Measurements from ENCODE around the gene TRAF5. TPM values are rescaled to one million over a fixed set of nuclear protein-coding genes. Genes with fewer than 3 reads are reported as not detected.

TRAF5 gene
- polyA plus RNA-seq, 1 donor, result 23.1 TPM

GRCh38 chr1:211328084-211328694 is 1.6 kb downstream of the TRAF5 start:
- DNase-seq, result no peak

GRCh38 chr1:211328866-211329475 is 2.3 kb downstream of the TRAF5 start:
- no peak for DNase-seq

GRCh38 chr1:211329764-211330201 is 3.1 kb downstream of the TRAF5 start:
- DNase-seq, result no peak

- no peak for DNase-seq
Observed at GRCh38 chr1:211330282-211330936, 3.8 kb downstream of the TRAF5 start.

GRCh38 chr1:211331011-211331709 is 4.5 kb downstream of the TRAF5 start:
- no peak for DNase-seq

- DNase-seq, result no peak
Observed at GRCh38 chr1:211332036-211332616, 5.5 kb downstream of the TRAF5 start.

- no peak for DNase-seq
Observed at GRCh38 chr1:211332830-211333229, 6.2 kb downstream of the TRAF5 start.

- DNase-seq, result no peak
Observed at GRCh38 chr1:211333906-211334305, 7.3 kb downstream of the TRAF5 start.

- DNase-seq, result no peak
Observed at GRCh38 chr1:211334986-211335385, 8.4 kb downstream of the TRAF5 start.

GRCh38 chr1:211335522-211336157 is 9.0 kb downstream of the TRAF5 start:
- DNase-seq, result no peak

- no peak for DNase-seq
Observed at GRCh38 chr1:211336161-211336560, 9.5 kb downstream of the TRAF5 start.

GRCh38 chr1:211336775-211337174 is 10.1 kb downstream of the TRAF5 start:
- no peak for DNase-seq

- DNase-seq, result no peak
Observed at GRCh38 chr1:211337430-211338223, 11.0 kb downstream of the TRAF5 start.

GRCh38 chr1:211338224-211338620 is 11.6 kb downstream of the TRAF5 start:
- DNase-seq, result no peak

GRCh38 chr1:211339631-211340041 is 13.0 kb downstream of the TRAF5 start:
- no peak for DNase-seq

GRCh38 chr1:211340622-211341507 is 14.2 kb downstream of the TRAF5 start:
- DNase-seq, result no peak

- DNase-seq, result no peak
Observed at GRCh38 chr1:211341999-211342398, 15.4 kb downstream of the TRAF5 start.

GRCh38 chr1:211343607-211344006 is 17.0 kb downstream of the TRAF5 start:
- no peak for DNase-seq

GRCh38 chr1:211344152-211344618 is 17.6 kb downstream of the TRAF5 start:
- no peak for DNase-seq

- DNase-seq, result no peak
Observed at GRCh38 chr1:211345719-211346118, 19.1 kb downstream of the TRAF5 start.

Measured in hindlimb muscle (tissue), 1 donor.